HAP-1 (cell line): Measurements from ENCODE around the gene TNFRSF4.

Experiments used
- DNase-seq, 2 experiments: peaks; one replicate each; pipeline ENCODE4 v3.0.0-alpha.2; 2016 to 2020; ENCODE audit warnings: low spot score in 2 of 2
- H3K27me3 ChIP-seq: fragments of 250-450 bp; sonication (Bioruptor Pico); 2 replicates; pipeline ENCODE4 v1.5.1; 2020; ENCODE audit warnings: low read depth, mild to moderate bottlenecking, moderate library complexity
- H3K36me3 ChIP-seq: fragments of 250-450 bp; sonication (Bioruptor Pico); replicated peaks from 2 replicates; pipeline ENCODE4 v1.5.1; 2020; ENCODE audit warnings: mild to moderate bottlenecking
- H3K4me1 ChIP-seq: fragments of 250-450 bp; sonication (Bioruptor Pico); 2 replicates; pipeline ENCODE4 v1.5.1; 2020; ENCODE audit warnings: mild to moderate bottlenecking
- H3K4me3 ChIP-seq: fragments of 250-450 bp; sonication (Bioruptor Pico); 2 replicates; pipeline ENCODE4 v1.5.1; 2020; ENCODE audit warnings: mild to moderate bottlenecking, moderate library complexity
- H3K9me3 ChIP-seq: fragments of 250-450 bp; sonication (Bioruptor Pico); 2 replicates; pipeline ENCODE4 v1.5.1; 2020; ENCODE audit warnings: mild to moderate bottlenecking, moderate library complexity
- in situ Hi-C: fragments of 300-500 bp; cut with MboI; formaldehyde crosslinking; loops from 3 replicates; pipeline ENCODE4 v1.14.3; 2020; ENCODE audit warnings: low sequenced_read_pairs, inconsistent platforms, mixed read lengths

Gene TNFRSF4

DNA sequence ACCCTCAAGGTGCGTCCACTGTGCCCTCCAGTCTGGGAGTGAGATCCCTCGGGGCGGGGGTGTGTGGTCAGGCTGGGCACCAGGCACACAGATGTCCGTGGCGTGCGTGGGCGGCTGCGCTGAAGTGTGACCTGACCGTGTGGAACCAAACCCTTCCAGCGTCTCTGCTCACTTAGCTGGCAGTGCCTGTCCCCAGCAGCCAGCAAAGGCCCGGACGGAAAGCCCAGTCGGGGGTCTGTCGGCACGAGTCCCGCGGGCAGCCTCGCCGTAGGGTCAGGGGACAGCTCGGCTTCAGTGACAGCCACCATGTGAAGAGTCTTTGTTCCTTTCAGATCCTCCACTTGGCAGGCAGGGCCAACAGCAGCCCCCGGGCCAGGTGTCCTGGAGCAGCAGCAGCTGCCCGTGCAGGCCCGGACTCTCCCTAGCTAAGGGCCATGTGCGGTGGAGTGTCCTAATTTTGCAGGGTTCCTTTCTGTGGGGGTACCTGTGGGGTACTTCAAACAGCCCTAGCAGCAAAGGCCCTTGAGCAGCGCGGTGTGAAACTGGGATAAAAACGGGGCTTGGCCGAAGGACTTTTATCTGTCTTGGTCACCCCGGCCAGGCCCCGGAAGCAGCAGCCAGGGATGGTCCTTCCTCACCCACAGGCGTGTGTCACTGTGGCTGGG lies 28.7 kb downstream of the TNFRSF4 start:
- H3K27me3 ChIP-seq, result peaks cover 9% of the 10 kb centered on the region
- H3K4me1 ChIP-seq, result no peaks in the 10 kb centered on the region
- no peaks in the 10 kb centered on the region for H3K36me3 ChIP-seq
- no peak overlapping the region for H3K4me3 ChIP-seq
- no peaks in the 10 kb centered on the region for H3K9me3 ChIP-seq
- no peak for DNase-seq
- in situ Hi-C loops, result no loop called here

DNA sequence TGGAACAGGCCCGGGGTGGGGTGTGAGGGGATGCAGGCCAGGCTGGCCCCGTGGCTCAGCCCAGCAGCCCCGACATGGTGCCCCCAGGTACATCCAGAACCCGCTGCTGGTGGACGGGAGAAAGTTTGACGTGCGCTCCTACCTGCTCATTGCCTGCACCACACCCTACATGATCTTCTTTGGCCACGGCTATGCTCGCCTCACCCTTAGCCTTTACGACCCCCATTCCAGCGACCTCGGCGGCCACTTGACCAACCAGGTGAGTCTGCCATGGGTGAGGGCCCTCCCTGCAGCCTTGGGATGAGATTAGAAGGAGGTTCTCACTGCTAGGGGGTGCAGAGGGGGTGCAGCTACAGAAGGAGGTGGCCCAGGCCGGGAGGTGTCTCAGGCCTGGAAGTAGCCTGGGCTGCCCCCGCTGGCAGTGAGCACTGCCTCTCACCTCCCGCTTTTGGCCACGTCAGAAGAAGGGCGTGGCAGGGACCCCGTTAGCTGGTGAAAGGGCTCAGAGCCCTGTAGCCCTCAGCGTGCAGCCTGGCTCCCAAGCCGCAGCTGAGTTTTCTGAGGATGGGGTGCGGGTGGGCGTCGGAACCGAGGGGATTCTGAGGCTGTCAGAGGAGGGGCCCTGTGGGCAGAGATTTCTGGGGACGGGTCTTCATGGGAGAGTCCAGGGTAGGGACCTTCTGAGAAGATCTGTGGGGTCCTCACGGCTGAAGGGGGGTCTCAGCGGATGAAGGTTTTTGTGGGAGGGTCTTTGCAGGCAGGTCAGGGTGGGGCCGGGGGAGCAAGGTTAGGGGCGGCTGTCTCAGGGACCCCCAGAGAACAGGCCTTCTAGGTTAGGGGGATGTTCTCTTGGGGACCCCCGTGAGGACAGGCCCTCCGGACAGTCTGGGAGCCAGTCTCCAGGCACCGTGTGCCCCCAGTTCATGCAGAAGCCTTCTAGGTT lies 29.8 kb downstream of the TNFRSF4 start:
- no peaks in the 10 kb centered on the region for H3K4me1 ChIP-seq
- no peaks in the 10 kb centered on the region for H3K36me3 ChIP-seq
- no peak overlapping the region for H3K4me3 ChIP-seq
- peaks cover 6% of the 10 kb centered on the region for H3K27me3 ChIP-seq
- no peak for DNase-seq
- no peaks in the 10 kb centered on the region for H3K9me3 ChIP-seq
- in situ Hi-C loops, result no loop called here

DNA sequence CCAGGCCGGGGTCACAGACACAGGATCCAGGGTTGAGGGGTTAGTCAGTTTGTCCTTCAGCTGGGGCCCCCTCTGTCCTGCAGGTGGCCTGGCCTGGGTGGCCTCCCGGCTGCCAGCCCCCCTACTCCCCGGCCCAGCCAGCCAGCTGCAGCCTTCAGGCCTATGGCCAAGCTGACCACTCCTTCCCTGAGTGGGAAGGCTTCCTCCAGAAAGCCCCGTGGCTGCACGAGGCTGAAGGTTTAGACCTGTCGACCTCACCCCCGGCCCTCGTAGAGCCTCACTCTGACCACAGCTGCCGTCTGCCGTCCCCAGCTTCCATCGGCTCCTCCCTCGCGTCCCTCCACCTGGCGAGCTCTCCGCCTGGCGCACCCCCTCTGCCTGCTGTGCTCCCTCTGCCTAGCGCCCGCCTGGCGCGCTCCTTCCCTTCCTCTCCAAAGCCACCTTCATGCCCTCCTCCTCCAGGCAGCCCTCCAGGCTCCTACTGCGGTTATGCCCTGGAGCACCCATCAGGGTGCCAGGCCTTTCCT lies 30.7 kb downstream of the TNFRSF4 start:
- H3K9me3 ChIP-seq, result no peaks in the 10 kb centered on the region
- in situ Hi-C loops, result no loop called here
- H3K36me3 ChIP-seq, result no peaks in the 10 kb centered on the region
- no peaks in the 10 kb centered on the region for H3K4me1 ChIP-seq
- DNase-seq, result no peak
- no peak overlapping the region for H3K4me3 ChIP-seq
- peaks cover 2% of the 10 kb centered on the region; the same call in 1 of the 2 replicates for H3K27me3 ChIP-seq

- H3K9me3 ChIP-seq, result no peaks in the 10 kb centered on the region
- peaks cover 5% of the 10 kb centered on the region for H3K27me3 ChIP-seq
- no peak overlapping the region for H3K4me3 ChIP-seq
- no peaks in the 10 kb centered on the region for H3K4me1 ChIP-seq
- H3K36me3 ChIP-seq, result no peaks in the 10 kb centered on the region
- no peak for DNase-seq
- in situ Hi-C loops, result no loop called here
These were observed 31.3 kb downstream of the TNFRSF4 start for GRCh38 chr1:1182491-1183220.

DNA sequence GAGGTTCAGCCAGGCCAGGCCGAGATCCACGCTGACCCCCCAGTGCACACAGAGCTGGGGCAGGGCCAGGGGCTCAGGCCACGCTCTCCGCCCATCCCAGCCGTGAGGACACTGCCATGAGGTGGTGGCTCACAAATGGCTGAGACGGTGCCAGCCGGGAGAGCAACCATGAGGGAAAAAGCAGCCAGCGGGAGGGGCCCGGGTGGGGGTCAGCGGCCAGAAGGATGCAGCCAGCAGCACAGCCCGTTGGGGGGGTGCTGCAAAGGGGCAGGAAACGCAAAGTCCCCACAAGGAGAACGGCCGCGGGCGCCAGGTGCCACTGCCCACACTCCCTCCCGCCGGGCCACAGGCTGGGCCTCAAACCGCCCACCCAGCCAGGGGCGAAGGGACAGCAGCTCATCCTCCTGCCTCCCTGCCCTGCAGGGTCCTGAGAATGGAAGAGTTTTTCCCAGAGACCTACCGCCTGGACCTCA lies 32.0 kb downstream of the TNFRSF4 start:
- DNase-seq, result no peak
- no peak overlapping the region for H3K4me3 ChIP-seq
- no peaks in the 10 kb centered on the region for H3K36me3 ChIP-seq
- no peaks in the 10 kb centered on the region for H3K4me1 ChIP-seq
- H3K9me3 ChIP-seq, result no peaks in the 10 kb centered on the region
- in situ Hi-C loops, result no loop called here
- peaks cover 12% of the 10 kb centered on the region for H3K27me3 ChIP-seq

GRCh38 chr1:1181129-1181937 lies 32.6 kb downstream of the TNFRSF4 start:
- Histone ChIP-seq H3K27me3 (peaks cover 19% of the 10 kb centered on the region), H3K36me3 (no peaks in the 10 kb centered on the region), H3K4me3 (no peak overlapping the region), H3K9me3 (no peaks in the 10 kb centered on the region), H3K4me1 (no peaks in the 10 kb centered on the region)
- no peak for DNase-seq
- in situ Hi-C loops, result no loop called here

DNA sequence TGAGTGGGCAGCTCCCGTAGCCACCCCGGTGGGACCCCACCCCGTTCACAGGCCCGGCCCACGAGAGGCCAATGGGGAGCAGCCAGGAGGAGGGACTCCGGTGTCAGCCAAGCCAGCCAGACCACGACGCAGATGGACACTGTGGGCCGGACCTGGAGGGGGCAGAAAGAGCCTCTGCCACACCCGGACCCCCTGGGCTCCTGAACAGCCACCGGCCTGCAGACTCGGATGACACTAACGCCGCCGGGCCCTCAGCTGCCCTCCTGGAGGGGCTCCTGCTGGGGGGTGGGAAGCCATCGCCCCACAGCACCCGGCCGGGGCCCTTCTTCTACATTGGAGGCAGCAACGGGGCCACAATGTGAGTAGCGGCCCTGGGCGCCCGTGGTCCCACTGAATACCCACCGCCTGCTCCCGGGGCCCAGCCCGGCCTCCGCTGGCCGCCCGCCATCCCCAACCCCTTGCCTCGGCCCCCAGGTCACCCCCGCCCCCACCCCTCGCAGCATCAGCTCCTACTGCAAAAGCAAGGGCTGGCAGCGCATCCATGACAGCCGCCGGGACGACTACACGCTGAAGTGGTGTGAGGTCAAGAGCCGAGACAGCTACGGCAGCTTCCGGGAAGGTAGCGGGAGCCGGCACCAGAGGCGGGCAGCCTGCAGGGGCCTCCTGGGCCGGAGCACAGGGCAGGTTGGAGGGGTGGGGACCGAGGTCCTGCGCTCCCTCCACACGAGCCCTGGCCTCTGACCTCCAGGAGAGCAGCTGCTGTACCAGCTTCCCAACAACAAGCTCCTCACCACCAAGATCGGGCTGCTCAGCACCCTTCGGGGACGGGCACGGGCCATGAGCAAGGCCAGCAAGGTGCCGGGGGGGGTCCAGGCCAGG lies 33.7 kb downstream of the TNFRSF4 start:
- Histone ChIP-seq H3K4me3 (no peak overlapping the region), H3K4me1 (no peaks in the 10 kb centered on the region), H3K9me3 (no peaks in the 10 kb centered on the region), H3K27me3 (peaks cover 20% of the 10 kb centered on the region), H3K36me3 (no peaks in the 10 kb centered on the region)
- no peak for DNase-seq
- in situ Hi-C loops, result no loop called here

DNA sequence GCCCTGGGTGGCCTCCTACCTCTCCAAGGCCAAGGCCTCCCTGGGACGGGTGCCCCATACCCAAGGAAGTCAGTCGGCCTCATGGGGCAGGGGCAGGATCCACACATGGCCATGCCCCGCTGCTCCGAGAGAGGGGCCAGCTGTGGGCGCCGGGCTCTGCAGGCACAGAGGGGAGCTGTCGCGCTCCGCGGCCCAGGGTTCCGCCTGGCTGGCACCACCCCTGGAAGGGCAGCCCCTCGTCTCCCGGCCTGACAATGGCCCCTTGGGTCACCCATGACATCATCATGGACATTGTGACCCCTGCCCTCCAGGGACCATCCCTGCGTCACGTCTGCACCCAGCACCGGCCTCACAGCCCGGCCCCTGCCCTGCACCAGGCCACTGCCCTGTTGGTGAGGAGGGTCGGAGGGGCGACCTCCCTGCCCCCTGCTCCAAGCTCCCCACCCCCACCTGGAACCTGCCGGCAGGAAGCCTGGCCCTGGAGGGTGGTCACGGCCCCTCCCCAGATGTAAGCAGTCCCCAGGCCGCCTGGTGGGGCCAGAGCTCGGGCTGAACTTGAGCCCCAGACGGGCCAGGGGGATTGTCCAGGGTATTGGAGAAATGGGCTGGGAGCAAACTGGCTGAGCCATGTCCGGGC lies 34.5 kb downstream of the TNFRSF4 start:
- in situ Hi-C loops, result no loop called here
- Histone ChIP-seq H3K4me1 (no peaks in the 10 kb centered on the region), H3K27me3 (peaks cover 20% of the 10 kb centered on the region), H3K36me3 (no peaks in the 10 kb centered on the region), H3K4me3 (no peak overlapping the region), H3K9me3 (no peaks in the 10 kb centered on the region)
- no peak for DNase-seq

DNA sequence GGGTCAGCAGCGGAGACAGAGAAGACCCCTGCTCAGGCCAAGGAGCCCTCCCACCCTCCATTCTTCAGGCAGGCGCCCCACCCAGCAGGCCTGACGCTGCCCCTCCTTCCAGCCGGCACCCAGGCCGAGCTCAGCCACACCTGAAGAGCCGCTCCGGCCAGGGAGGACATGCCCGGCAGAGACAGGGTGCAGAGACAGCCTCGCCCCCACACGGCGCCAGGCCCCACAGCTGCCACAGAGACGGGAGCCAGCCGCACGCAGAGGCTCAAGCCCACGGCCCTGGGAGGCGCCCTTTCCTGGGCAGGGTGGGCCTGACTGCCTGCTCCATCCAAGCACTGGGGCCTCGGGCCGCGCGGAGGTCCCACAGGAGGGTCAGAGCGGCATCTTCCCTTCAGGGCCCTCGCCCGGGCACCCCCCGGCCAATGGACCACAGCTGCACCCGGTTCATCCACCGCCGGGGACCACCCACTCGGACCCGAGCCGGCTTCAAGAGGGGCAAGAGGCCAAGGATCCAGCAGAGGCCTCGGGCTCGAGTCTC lies 35.1 kb downstream of the TNFRSF4 start:
- DNase-seq, result no peak
- Histone ChIP-seq H3K36me3 (no peaks in the 10 kb centered on the region), H3K27me3 (peaks cover 24% of the 10 kb centered on the region), H3K4me3 (no peak overlapping the region), H3K9me3 (no peaks in the 10 kb centered on the region), H3K4me1 (no peaks in the 10 kb centered on the region)
- in situ Hi-C loops, result no loop called here

DNA sequence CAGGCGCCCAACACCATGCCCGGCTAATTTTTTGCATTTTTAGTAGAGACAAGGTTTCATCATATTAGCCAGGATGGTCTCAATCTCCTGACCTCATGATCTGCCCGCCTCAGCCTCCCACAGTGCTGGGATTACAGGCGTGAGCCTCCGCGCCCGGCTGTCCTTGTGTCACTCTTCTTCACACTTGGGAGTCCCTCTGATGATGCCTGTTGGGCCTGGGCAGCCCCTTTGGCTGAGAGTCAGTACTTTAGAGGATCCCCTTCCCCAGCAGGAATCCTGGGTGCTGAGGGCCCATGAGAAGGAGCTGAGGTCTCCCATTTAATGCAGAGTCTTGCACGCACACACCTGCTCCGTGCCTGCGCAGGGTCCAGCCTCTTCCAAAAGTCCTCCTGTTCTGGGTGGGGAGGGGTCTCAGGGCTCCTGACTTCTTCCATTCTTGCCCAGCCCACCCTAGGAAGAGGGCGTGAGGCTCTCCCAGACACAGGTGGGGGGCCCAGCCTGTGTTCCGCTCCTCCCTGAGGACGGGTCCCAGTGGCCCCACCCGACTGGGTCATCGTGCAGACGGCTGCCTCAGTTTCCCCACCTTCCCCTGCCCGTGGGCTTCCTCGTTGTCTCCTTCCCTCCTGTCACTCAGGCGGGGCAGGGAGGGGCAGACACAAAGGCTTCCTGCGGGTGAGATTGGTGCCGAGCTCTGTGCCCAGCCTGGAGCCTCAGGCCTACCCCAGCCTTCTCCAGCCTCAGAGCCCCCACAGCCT lies 36.3 kb downstream of the TNFRSF4 start:
- H3K4me3 ChIP-seq, result no peak overlapping the region
- no peaks in the 10 kb centered on the region for H3K36me3 ChIP-seq
- in situ Hi-C loops, result no loop called here
- no peak for DNase-seq
- peaks cover 33% of the 10 kb centered on the region for H3K27me3 ChIP-seq
- no peaks in the 10 kb centered on the region for H3K4me1 ChIP-seq
- no peaks in the 10 kb centered on the region for H3K9me3 ChIP-seq

DNA sequence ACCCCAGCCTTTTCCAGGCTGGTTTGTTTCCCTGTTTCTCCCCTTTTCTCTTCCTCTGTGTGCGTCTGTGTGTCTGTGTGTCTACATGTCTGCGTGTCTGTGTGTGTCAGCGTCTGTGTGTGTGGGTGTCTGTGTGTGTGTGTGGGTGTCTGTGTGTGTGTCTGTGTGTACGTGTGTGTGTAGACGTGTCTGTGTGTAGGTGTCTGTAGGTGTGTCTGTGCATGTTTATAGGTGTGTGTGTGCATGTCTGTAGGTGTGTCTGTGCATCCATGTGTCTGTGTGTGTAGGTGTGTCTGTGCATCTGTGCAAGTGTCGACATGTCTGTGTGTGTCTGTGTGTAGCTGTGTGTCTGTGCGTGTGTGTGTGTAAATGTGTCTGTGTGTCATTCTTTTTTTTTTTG lies 37.0 kb downstream of the TNFRSF4 start:
- H3K9me3 ChIP-seq, result no peaks in the 10 kb centered on the region
- in situ Hi-C loops, result no loop called here
- H3K4me1 ChIP-seq, result no peaks in the 10 kb centered on the region
- DNase-seq, result no peak
- no peak overlapping the region for H3K4me3 ChIP-seq
- H3K36me3 ChIP-seq, result no peaks in the 10 kb centered on the region
- H3K27me3 ChIP-seq, result peaks cover 36% of the 10 kb centered on the region
